Activated CD4-positive, alpha-beta T cell treated with anti-CD3 and anti-CD28 coated beads for 36 hours (primary cell): ENCODE measurements around the gene IL6ST. TPM values are rescaled to one million over a fixed set of nuclear protein-coding genes. Genes with fewer than 3 reads are reported as not detected.
"Not testable (repeated sequence)": the region's sequence is repeated elsewhere in the genome, so short reads cannot be mapped to it uniquely, and the experiment has no call there.

ENCODE experiments used
- ATAC-seq: fragments of 200-7000 bp; cut with Tn5 transposase; one replicate; pipeline ENCODE4 v1.10.0; 2021; ENCODE audit warnings: mild to moderate bottlenecking, moderate library complexity
- CTCF ChIA-PET: fragments of 350-600 bp; sonication (Branson Sonifier 250); formaldehyde crosslinking; loops from one replicate; lab custom pipeline; 2021; ENCODE audit warnings: antibody characterized with exemption; lab: Charles Lee
- POLR2A ChIA-PET: fragments of 350-600 bp; sonication (Branson Sonifier 250); formaldehyde crosslinking; loops from one replicate; lab custom pipeline; 2021; ENCODE audit warnings: antibody characterized with exemption, inconsistent platforms; lab: Charles Lee
- DNase-seq: peaks from one replicate; pipeline ENCODE4 v3.0.0-alpha.2; 2020
- H3K27ac Mint-ChIP-seq: one replicate; pipeline ENCODE4 v1.8.0; 2021; ENCODE audit warnings: mixed read lengths
- H3K27me3 Mint-ChIP-seq: one replicate; pipeline ENCODE4 v1.8.0; 2021; ENCODE audit warnings: mixed read lengths
- H3K36me3 Mint-ChIP-seq: one replicate; pipeline ENCODE4 v1.8.0; 2021; ENCODE audit warnings: low read depth, mixed read lengths
- H3K4me1 Mint-ChIP-seq: one replicate; pipeline ENCODE4 v1.8.0; 2021; ENCODE audit warnings: mixed read lengths
- H3K4me3 Mint-ChIP-seq: one replicate; pipeline ENCODE4 v1.8.0; 2021; ENCODE audit warnings: mild to moderate bottlenecking, moderate library complexity, mixed read lengths
- H3K9me3 Mint-ChIP-seq: one replicate; pipeline ENCODE4 v1.8.0; 2021; ENCODE audit warnings: low read depth, mixed read lengths
- intact Hi-C, 2 experiments: fragments of 100-400 bp; cut with DNase I in 1 of 2; cut with micrococcal nuclease in 1 of 2; formaldehyde crosslinking; loops; one replicate each; pipeline versions ENCODE4 v1.14.2 to v1.15.1; 2022 to 2024; cut with DNase I, micrococcal nuclease
- total RNA-seq, 2 experiments: library from RNA; stranded (reverse); gene quantifications; one replicate each; pipeline ENCODE4 v1.2.3, GENCODE V29; 2021

Gene IL6ST
- total RNA-seq, 2 experiments from 2014 or later: 57.1 to 64.4 TPM

DNA sequence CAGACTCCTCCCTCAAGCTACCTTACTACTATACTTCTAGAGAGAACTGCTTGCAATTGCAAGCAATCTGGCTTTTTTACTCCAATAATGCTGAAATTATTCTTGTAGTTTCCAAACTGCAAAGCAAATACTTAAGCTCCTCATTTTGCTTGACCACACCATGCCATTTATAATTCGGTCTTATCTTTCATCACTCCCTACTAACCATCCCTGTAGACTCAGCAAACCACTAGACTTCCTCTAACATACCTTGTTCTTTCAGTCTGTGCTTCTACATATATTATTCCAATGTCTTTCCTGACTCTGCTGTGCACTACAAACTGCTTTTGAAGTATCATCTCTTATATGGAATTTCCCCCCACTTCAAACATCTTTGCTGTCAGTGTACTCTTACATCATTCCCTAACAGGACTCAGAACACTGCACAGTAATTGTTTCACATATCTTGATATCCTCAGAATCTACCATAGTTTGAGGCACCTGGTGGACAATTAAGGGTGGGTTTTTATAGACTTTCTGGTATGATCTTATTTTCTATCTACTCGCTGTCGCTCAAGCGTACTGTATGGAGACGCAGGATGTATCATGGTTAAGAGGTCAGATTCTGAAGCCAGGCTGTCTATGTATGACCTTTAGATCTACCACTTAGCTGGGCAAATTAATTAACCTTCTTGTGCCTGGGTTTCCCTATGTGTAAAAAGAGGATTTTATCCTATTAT lies 2.8 kb downstream of the IL6ST start:
- ChIA-PET POLR2A (interaction anchor here (0.6 to 0.7 kb wide), 5 partner anchors 10 to 156 kb away, joined by 3 to 10 read pairs (median 5); no protein-coding TSS in a partner anchor), CTCF (interaction anchor here (0.5 to 1.5 kb wide), 4 partner anchors 14 to 927 kb away, joined by 3 to 7 read pairs (median 4); no protein-coding TSS in a partner anchor)
- Mint-ChIP-seq H3K4me1 (peaks cover 70% of the 10 kb centered on the region), H3K27me3 (no peaks in the 10 kb centered on the region), H3K4me3 (peak overlapping the region; percentile 86), H3K27ac (peak overlapping the region; percentile 86), H3K36me3 (peaks cover 46% of the 10 kb centered on the region), H3K9me3 (peaks cover 5% of the 10 kb centered on the region)
- ATAC-seq: no peak
- intact Hi-C loops: loop anchor here (2.0 to 10.0 kb wide), 7 partner anchors 13 to 1183 kb away; partner anchors contain the start of gene GPBP1 (in 1 of the 2)
- no peak for DNase-seq

- peaks cover 69% of the 10 kb centered on the region for H3K4me1 Mint-ChIP-seq
- intact Hi-C loops: loop anchor here (5.0 to 10.0 kb wide), 5 partner anchors 156 to 1184 kb away; partner anchors contain the start of gene GPBP1 (in 1 of the 2)
- ChIA-PET CTCF (interaction anchor here (1.0 kb wide), 1 partner anchor 54 kb away, joined by 4 read pairs; no protein-coding TSS in a partner anchor), POLR2A (interaction anchor here (0.6 to 0.7 kb wide), 2 partner anchors 20 to 219 kb away, joined by 3 to 5 read pairs; no protein-coding TSS in a partner anchor)
- H3K27ac Mint-ChIP-seq: peak overlapping the region; percentile 86
- not testable (repeated sequence) for H3K9me3 Mint-ChIP-seq, ATAC-seq, DNase-seq, H3K27me3 Mint-ChIP-seq
- H3K4me3 Mint-ChIP-seq: peak overlapping the region; percentile 86
- peaks cover 55% of the 10 kb centered on the region for H3K36me3 Mint-ChIP-seq
Measured at GRCh38 chr5:55990895-55991294, 3.9 kb downstream of the IL6ST start.

DNA sequence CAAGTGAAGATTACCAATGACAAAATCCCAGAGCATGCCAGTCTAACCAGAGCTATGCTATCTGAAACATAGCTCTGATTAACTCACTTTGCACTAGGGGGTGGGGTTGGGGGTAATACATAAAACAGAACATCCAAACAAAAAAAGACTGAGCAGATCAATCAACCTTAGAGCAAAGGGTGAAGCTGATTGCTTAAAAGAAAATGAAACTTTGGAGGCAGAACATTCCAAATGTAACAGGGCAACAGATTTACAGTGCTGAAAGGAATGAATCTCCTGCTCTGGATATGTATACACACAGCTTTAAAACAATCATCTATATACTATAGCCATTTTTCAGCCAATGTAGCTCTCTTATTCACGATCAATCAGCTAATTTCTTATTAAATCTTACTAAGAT lies 4.9 kb downstream of the IL6ST start:
- ChIA-PET POLR2A (interaction anchor here (0.6 to 2.2 kb wide), 7 partner anchors 10 to 900 kb away, joined by 3 to 10 read pairs (median 4); no protein-coding TSS in a partner anchor), CTCF (interaction anchor here (0.7 to 1.6 kb wide), 5 partner anchors 10 to 210 kb away, joined by 3 to 7 read pairs (median 3); no protein-coding TSS in a partner anchor)
- Mint-ChIP-seq H3K9me3 (peaks cover 5% of the 10 kb centered on the region), H3K36me3 (peaks cover 61% of the 10 kb centered on the region), H3K27me3 (no peaks in the 10 kb centered on the region), H3K4me1 (peaks cover 72% of the 10 kb centered on the region), H3K4me3 (peak overlapping the region; percentile 86), H3K27ac (peak overlapping the region; percentile 86)
- ATAC-seq (no peak), DNase-seq (no peak)
- intact Hi-C loops: loop anchor here (5.0 to 10.0 kb wide), 5 partner anchors 157 to 1185 kb away; partner anchors contain the start of gene GPBP1 (in 1 of the 2)

DNA sequence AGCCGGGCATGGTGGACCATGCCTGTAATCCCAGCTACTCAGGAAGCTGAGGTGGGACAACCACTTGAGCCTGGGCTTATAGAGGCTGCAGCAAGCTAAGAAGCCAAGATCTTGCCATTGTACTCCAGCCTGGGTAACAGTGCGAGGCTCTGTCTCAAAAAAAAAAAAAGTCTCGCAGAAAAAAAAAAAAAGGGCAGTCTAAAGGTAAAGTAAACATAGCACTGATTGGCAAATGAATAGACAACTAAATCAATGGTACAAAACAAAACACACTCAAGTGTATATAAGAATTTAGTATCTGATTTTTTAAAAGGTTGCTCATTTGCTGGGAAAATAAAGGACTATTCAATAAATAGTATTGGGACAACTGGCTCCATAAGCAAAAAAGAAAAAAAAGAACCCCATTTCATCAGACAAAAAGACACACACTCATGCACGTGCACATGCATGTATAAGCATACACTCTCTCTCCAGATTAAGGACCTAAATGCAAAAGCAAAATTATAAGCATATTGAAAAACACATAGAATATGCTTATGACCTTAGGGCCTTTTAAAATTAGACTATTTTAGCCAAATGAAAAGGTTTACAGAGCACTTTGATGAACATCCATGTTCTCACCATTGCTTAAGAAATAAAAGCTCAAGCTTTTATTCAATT lies 5.7 kb downstream of the IL6ST start:
- H3K36me3 Mint-ChIP-seq: peaks cover 60% of the 10 kb centered on the region
- ATAC-seq (no peak), DNase-seq (no peak)
- POLR2A ChIA-PET: interaction anchor here (0.7 to 2.2 kb wide), 6 partner anchors 9 to 340 kb away, joined by 3 to 4 read pairs (median 4); no protein-coding TSS in a partner anchor
- intact Hi-C loops: no loop called here
- peak overlapping the region; percentile 86 for H3K4me3 Mint-ChIP-seq
- H3K27ac Mint-ChIP-seq: peak overlapping the region; percentile 86
- CTCF ChIA-PET: interaction anchor here (0.7 to 1.6 kb wide), 7 partner anchors 9 to 264 kb away, joined by 3 to 7 read pairs (median 3); no protein-coding TSS in a partner anchor
- peaks cover 78% of the 10 kb centered on the region for H3K4me1 Mint-ChIP-seq
- no peaks in the 10 kb centered on the region for H3K27me3 Mint-ChIP-seq
- peaks cover 5% of the 10 kb centered on the region for H3K9me3 Mint-ChIP-seq

DNA sequence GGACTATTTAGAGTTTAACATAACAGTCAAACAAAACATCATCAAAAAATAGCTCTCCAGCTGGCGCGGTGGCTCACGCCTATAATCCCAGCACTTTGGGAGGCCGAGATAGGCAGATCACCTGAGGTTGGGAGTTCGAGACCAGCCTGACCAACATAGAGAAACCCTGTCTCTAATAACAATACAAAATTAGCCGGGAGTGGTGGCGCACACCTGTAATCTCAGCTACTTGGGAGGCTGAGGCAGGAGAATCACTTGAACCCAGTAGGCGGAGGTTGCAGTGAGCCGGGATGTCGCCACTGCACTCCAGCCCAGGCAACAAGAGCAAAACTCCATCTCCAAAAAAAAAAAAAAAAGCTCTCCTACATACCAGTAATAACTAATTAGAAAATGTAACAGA lies 6.3 kb downstream of the IL6ST start:
- intact Hi-C loops, ATAC-seq, H3K27me3 Mint-ChIP-seq, DNase-seq, H3K9me3 Mint-ChIP-seq: not testable (repeated sequence)
- Mint-ChIP-seq H3K36me3 (peaks cover 59% of the 10 kb centered on the region), H3K4me1 (peaks cover 81% of the 10 kb centered on the region), H3K4me3 (peak overlapping the region; percentile 33), H3K27ac (peak overlapping the region; percentile 51)
- ChIA-PET CTCF (interaction anchor here (0.9 to 1.5 kb wide), 2 partner anchors 213 to 265 kb away, joined by 3 to 4 read pairs; no protein-coding TSS in a partner anchor), POLR2A (interaction anchor here (0.7 to 2.2 kb wide), 4 partner anchors 9 to 119 kb away, joined by 4 read pairs; no protein-coding TSS in a partner anchor)

- intact Hi-C loops: no loop called here
- Mint-ChIP-seq H3K27me3 (no peaks in the 10 kb centered on the region), H3K27ac (peak overlapping the region; percentile 68), H3K9me3 (peaks cover 5% of the 10 kb centered on the region), H3K4me1 (peaks cover 87% of the 10 kb centered on the region), H3K4me3 (no peak overlapping the region), H3K36me3 (peaks cover 52% of the 10 kb centered on the region)
- no peak for DNase-seq
- CTCF ChIA-PET: interaction anchor here (0.7 to 0.9 kb wide), 3 partner anchors 29 to 208 kb away, joined by 3 to 4 read pairs (median 3); no protein-coding TSS in a partner anchor
- POLR2A ChIA-PET: no interaction called here
- no peak for ATAC-seq
Measured at GRCh38 chr5:55986931-55987330, 7.8 kb downstream of the IL6ST start.

DNA sequence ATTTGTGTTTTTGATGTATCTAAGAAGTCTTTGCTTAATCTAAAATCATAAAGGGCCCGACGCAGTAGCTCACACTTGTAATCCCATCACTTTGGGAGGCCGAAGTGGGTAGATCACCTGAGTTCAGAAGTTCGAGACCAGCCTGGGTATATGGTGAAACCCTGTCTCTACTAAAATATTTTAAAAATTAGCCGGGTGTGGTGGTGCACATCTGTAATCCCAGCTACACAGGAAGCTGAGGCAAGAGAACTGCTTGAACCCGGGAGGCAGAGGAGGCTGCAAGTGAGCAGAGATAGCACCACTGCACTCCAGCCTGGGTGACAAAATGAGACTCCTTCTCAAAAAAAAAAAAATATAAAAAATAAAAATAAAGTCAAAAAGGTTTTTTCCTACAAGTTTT lies 9.6 kb downstream of the IL6ST start:
- peaks cover 77% of the 10 kb centered on the region for H3K4me1 Mint-ChIP-seq
- ChIA-PET POLR2A (interaction anchor here (0.8 kb wide), 1 partner anchor 11 kb away, joined by 13 read pairs; no protein-coding TSS in a partner anchor), CTCF (interaction anchor here (0.7 to 1.1 kb wide), 2 partner anchors 120 to 561 kb away, joined by 4 read pairs; no protein-coding TSS in a partner anchor)
- DNase-seq (no peak), ATAC-seq (no peak)
- no peaks in the 10 kb centered on the region for H3K9me3 Mint-ChIP-seq
- H3K27ac Mint-ChIP-seq: peak overlapping the region; percentile 81
- peaks cover 41% of the 10 kb centered on the region for H3K36me3 Mint-ChIP-seq
- H3K27me3 Mint-ChIP-seq: no peaks in the 10 kb centered on the region
- intact Hi-C loops: no loop called here
- H3K4me3 Mint-ChIP-seq: peak overlapping the region; percentile 47

DNA sequence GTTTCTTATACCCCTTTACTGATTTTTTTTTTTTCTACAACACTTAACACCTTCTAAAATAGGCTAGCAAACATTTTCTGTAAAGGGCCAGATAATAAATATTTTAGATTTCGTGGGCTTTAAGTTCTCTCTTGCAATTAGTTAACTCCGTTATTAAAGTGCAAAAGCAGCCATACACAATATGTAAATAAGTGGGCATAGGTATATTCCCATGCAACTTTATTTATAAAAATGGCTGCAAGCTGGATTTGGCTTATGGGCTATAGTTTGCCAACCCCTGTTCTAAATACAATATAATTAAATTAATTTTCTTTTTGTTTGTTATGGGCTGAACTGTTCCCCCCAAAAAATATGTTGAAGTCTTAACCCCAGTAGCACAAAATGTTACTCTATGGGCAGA lies 10.8 kb downstream of the IL6ST start:
- H3K4me3 Mint-ChIP-seq: peak overlapping the region; percentile 7
- intact Hi-C loops: loop anchor here in 1 of 2 experiments (1.0 kb wide), 1 partner anchor 217 kb away; no protein-coding TSS in a partner anchor
- CTCF ChIA-PET: interaction anchor here (0.6 to 2.2 kb wide), 3 partner anchors 49 to 216 kb away, joined by 3 to 12 read pairs (median 3); no protein-coding TSS in a partner anchor
- no peaks in the 10 kb centered on the region for H3K27me3 Mint-ChIP-seq
- no peak for DNase-seq
- no peaks in the 10 kb centered on the region for H3K9me3 Mint-ChIP-seq
- H3K4me1 Mint-ChIP-seq: peaks cover 74% of the 10 kb centered on the region
- ATAC-seq: no peak
- H3K36me3 Mint-ChIP-seq: peaks cover 42% of the 10 kb centered on the region
- POLR2A ChIA-PET: interaction anchor here (1.4 kb wide), 1 partner anchor 28 kb away, joined by 5 read pairs; no protein-coding TSS in a partner anchor
- peak overlapping the region; percentile 56 for H3K27ac Mint-ChIP-seq

DNA sequence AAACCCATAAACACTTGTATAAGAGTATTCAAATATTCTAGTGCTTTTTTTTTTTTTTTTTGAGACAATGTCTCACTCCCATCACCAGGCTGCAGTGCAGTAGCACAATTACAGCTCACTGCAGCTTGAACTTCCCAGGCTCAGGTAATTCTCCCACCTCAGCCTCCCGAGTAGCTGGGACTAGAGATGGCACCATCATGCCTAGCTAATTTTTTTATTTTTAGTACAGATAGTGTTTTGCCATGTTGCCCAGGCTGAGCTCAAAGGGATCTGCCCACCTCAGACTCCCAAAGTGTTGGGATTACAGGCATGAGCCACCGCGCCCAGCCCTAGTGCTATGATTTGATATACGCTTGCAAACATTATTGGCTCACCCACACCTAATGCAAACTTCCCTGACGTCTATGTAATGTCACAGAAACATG lies 11.8 kb downstream of the IL6ST start:
- DNase-seq: peak; percentile 46
- peaks cover 37% of the 10 kb centered on the region for H3K36me3 Mint-ChIP-seq
- no peaks in the 10 kb centered on the region for H3K9me3 Mint-ChIP-seq
- peak; percentile 24 for ATAC-seq
- intact Hi-C loops: loop anchor here in 1 of 2 experiments (1.0 kb wide), 1 partner anchor 218 kb away; no protein-coding TSS in a partner anchor
- POLR2A ChIA-PET: interaction anchor here (0.5 to 1.4 kb wide), 5 partner anchors 29 to 855 kb away, joined by 3 to 5 read pairs (median 4); no protein-coding TSS in a partner anchor
- no peaks in the 10 kb centered on the region for H3K27me3 Mint-ChIP-seq
- peak overlapping the region; percentile 37 for H3K4me3 Mint-ChIP-seq
- H3K27ac Mint-ChIP-seq: peak overlapping the region; percentile 67
- CTCF ChIA-PET: interaction anchor here (0.6 to 2.2 kb wide), 6 partner anchors 39 to 855 kb away, joined by 3 to 12 read pairs (median 4); no protein-coding TSS in a partner anchor
- H3K4me1 Mint-ChIP-seq: peaks cover 77% of the 10 kb centered on the region

- H3K4me1 Mint-ChIP-seq: peaks cover 73% of the 10 kb centered on the region
Measured at GRCh38 chr5:55973296-55973695, 21.5 kb downstream of the IL6ST start.

More at GRCh38 chr5:55973296-55973695, 21.5 kb downstream of the IL6ST start:
- ChIA-PET POLR2A (no interaction called here), CTCF (interaction anchor here (0.9 to 1.2 kb wide), 2 partner anchors 126 to 228 kb away, joined by 4 to 5 read pairs; no protein-coding TSS in a partner anchor)
- H3K9me3 Mint-ChIP-seq: no peaks in the 10 kb centered on the region
- DNase-seq: no peak
- H3K27ac Mint-ChIP-seq: peak overlapping the region; percentile 13
- no peak overlapping the region for H3K4me3 Mint-ChIP-seq
- H3K27me3 Mint-ChIP-seq: no peaks in the 10 kb centered on the region
- peaks cover 63% of the 10 kb centered on the region for H3K36me3 Mint-ChIP-seq
- ATAC-seq: no peak
- intact Hi-C loops: loop anchor here in 1 of 2 experiments (10.0 kb wide), 1 partner anchor 862 kb away; no protein-coding TSS in a partner anchor
